MM.1S (cell line): ENCODE data around the gene FES.

ENCODE experiments used
- DNase-seq: peaks from one replicate; pipeline ENCODE4 v3.0.0-alpha.2; 2015
- H2AFZ ChIP-seq: fragments of 300-600 bp; sonication (generic); 2 replicates; pipeline ENCODE4 v1.6.0; 2016; ENCODE audit warnings: antibody characterized with exemption, low read length
- H3F3A ChIP-seq: fragments of 300-600 bp; sonication (generic); 2 replicates; pipeline ENCODE4 v1.6.1; 2016; ENCODE audit warnings: mild to moderate bottlenecking, antibody characterized with exemption, low read length, moderate library complexity, mixed read lengths; ENCODE audit not compliant: insufficient read depth
- H3K27ac ChIP-seq: fragments of 300-600 bp; sonication (generic); 2 replicates; pipeline ENCODE4 v1.5.1; 2016; ENCODE audit warnings: mild to moderate bottlenecking, low read length
- H3K27me3 ChIP-seq: fragments of 300-600 bp; sonication (generic); replicated peaks from 2 replicates; pipeline ENCODE4 v1.6.0; 2016; ENCODE audit warnings: low read length; ENCODE audit not compliant: insufficient read depth
- H3K36me3 ChIP-seq: fragments of 300-600 bp; sonication (generic); replicated peaks from 2 replicates; pipeline ENCODE4 v1.6.1; 2016; ENCODE audit warnings: mild to moderate bottlenecking, low read length, mixed read lengths; ENCODE audit not compliant: insufficient read depth
- H3K4me1 ChIP-seq: fragments of 300-600 bp; sonication (generic); 2 replicates; pipeline ENCODE4 v1.6.1; 2016; ENCODE audit warnings: low read length, mixed read lengths
- H3K4me2 ChIP-seq: fragments of 300-600 bp; sonication (generic); 2 replicates; pipeline ENCODE4 v1.6.0; 2016; ENCODE audit warnings: low read depth, low read length
- H3K4me3 ChIP-seq: fragments of 300-600 bp; sonication (generic); 2 replicates; pipeline ENCODE4 v1.5.1; 2016; ENCODE audit warnings: low read length, mixed read lengths
- H3K79me2 ChIP-seq: fragments of 300-600 bp; sonication (generic); 2 replicates; pipeline ENCODE4 v1.6.1; 2016; ENCODE audit warnings: mixed run types, low read length, mixed read lengths
- H3K9ac ChIP-seq: fragments of 300-600 bp; sonication (generic); 2 replicates; pipeline ENCODE4 v1.6.1; 2016; ENCODE audit warnings: low read length, mixed read lengths
- H3K9me2 ChIP-seq: fragments of 300-600 bp; sonication (generic); replicated peaks from 2 replicates; pipeline ENCODE4 v1.6.1; 2016; ENCODE audit warnings: mild to moderate bottlenecking, low read length, mixed read lengths; ENCODE audit not compliant: insufficient read depth
- H3K9me3 ChIP-seq: fragments of 300-600 bp; sonication (generic); replicated peaks from 2 replicates; pipeline ENCODE4 v1.6.1; 2016; ENCODE audit warnings: mild to moderate bottlenecking, low read length, mixed read lengths; ENCODE audit not compliant: insufficient read depth
- H4K20me1 ChIP-seq: fragments of 300-600 bp; sonication (generic); 2 replicates; pipeline ENCODE4 v1.6.1; 2016; ENCODE audit warnings: mild to moderate bottlenecking, low read length, moderate library complexity, mixed read lengths; ENCODE audit not compliant: insufficient read depth
- EZH2 ChIP-seq: fragments of 300-600 bp; sonication (generic); optimal IDR thresholded peaks from 2 replicates; pipeline ENCODE3; 2017; ENCODE audit warnings: low read depth, mild to moderate bottlenecking, antibody characterized with exemption, low read length, mixed read lengths
- EZH2phosphoT487 ChIP-seq: fragments of 300-600 bp; sonication (generic); IDR thresholded peaks from 2 replicates; pipeline ENCODE4 v1.6.1; 2018; ENCODE audit warnings: antibody characterized with exemption, low read length
- TF ChIP-seq, protein P1 (sequence below): fragments of 300-600 bp; sonication (generic); IDR thresholded peaks from 2 replicates; pipeline ENCODE4 v1.5.1; 2016; ENCODE audit warnings: antibody characterized with exemption, low read length, mixed read lengths

FES gene

DNA sequence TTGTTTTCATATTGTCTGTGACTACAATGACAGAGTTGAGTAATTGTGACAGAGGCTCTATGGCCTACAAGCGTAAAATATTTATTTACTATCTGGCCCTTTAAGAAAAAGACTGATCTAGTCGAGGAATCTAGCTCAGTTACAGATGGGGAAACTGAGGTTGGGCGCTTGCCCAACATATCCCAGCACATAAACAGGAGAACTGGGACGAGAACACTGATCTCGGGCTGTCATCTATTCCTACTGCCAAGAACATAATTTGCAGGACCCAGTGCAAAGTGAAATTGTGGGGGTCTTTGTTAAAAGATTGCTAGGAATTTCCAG, 1.9 kb downstream of the FES start:
- no peaks in the 10 kb centered on the region for H3K79me2 ChIP-seq
- H2AFZ ChIP-seq: no peak overlapping the region
- no peak overlapping the region for H3K4me2 ChIP-seq
- no peak overlapping the region for H3K27ac ChIP-seq
- no peak for TF ChIP-seq EZH2
- no peak for TF ChIP-seq EZH2phosphoT487
- TF ChIP-seq, protein P1, sequence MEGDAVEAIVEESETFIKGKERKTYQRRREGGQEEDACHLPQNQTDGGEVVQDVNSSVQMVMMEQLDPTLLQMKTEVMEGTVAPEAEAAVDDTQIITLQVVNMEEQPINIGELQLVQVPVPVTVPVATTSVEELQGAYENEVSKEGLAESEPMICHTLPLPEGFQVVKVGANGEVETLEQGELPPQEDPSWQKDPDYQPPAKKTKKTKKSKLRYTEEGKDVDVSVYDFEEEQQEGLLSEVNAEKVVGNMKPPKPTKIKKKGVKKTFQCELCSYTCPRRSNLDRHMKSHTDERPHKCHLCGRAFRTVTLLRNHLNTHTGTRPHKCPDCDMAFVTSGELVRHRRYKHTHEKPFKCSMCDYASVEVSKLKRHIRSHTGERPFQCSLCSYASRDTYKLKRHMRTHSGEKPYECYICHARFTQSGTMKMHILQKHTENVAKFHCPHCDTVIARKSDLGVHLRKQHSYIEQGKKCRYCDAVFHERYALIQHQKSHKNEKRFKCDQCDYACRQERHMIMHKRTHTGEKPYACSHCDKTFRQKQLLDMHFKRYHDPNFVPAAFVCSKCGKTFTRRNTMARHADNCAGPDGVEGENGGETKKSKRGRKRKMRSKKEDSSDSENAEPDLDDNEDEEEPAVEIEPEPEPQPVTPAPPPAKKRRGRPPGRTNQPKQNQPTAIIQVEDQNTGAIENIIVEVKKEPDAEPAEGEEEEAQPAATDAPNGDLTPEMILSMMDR: no peak
- H3K9me2 ChIP-seq: no peaks in the 10 kb centered on the region
- H3K4me3 ChIP-seq: no peak overlapping the region
- H3K9ac ChIP-seq: no peak overlapping the region
- H3F3A ChIP-seq: no peaks in the 10 kb centered on the region; the same call in 1 of the 2 replicates
- H3K9me3 ChIP-seq: no peaks in the 10 kb centered on the region
- no peaks in the 10 kb centered on the region for H4K20me1 ChIP-seq
- H3K27me3 ChIP-seq: peaks cover 10% of the 10 kb centered on the region; the same call in 1 of the 2 replicates
- H3K4me1 ChIP-seq: no peaks in the 10 kb centered on the region
- H3K36me3 ChIP-seq: no peaks in the 10 kb centered on the region
- DNase-seq: no peak

DNA sequence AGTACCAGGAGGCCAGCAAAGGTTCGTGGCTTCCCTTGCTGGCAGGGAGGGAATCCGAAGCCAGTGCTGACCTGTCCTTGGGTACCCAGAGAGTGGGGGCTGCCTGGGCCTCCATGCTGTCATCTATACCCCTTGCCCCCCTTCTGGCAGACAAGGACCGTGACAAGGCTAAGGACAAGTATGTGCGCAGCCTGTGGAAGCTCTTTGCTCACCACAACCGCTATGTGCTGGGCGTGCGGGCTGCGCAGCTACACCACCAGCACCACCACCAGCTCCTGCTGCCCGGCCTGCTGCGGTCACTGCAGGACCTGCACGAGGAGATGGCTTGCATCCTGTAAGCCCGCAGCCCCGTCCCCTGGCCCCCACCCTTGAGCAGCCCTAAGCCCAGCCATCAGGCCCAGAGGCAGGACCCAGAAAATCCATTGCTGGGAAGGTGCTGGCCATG, 2.8 kb downstream of the FES start:
- H2AFZ ChIP-seq: no peak overlapping the region
- H3K27me3 ChIP-seq: peaks cover 10% of the 10 kb centered on the region; the same call in 1 of the 2 replicates
- no peaks in the 10 kb centered on the region for H3K79me2 ChIP-seq
- H3K4me1 ChIP-seq: no peaks in the 10 kb centered on the region
- no peaks in the 10 kb centered on the region for H3K9me3 ChIP-seq
- no peaks in the 10 kb centered on the region for H3K36me3 ChIP-seq
- H3K9ac ChIP-seq: no peak overlapping the region
- no peak overlapping the region for H3K4me3 ChIP-seq
- TF ChIP-seq, protein P1: no peak
- no peak for TF ChIP-seq EZH2
- no peak for TF ChIP-seq EZH2phosphoT487
- no peak for DNase-seq
- H3K9me2 ChIP-seq: no peaks in the 10 kb centered on the region
- H3F3A ChIP-seq: no peaks in the 10 kb centered on the region; the same call in 1 of the 2 replicates
- H3K27ac ChIP-seq: no peak overlapping the region
- no peaks in the 10 kb centered on the region for H4K20me1 ChIP-seq
- no peak overlapping the region for H3K4me2 ChIP-seq

DNA sequence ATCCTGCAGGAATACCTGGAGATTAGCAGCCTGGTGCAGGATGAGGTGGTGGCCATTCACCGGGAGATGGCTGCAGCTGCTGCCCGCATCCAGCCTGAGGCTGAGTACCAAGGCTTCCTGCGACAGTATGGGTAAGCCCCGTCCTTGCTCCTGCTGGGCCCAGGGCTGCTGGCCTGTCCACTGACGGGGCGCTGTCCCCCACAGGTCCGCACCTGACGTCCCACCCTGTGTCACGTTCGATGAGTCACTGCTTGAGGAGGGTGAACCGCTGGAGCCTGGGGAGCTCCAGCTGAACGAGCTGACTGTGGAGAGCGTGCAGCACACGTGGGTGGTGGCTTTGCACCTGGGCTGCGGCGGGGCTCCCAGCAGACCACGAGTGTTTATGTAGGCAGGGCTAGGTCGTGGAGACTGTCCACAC, 5.0 kb downstream of the FES start:
- no peak overlapping the region for H3K27ac ChIP-seq
- H3K4me1 ChIP-seq: no peaks in the 10 kb centered on the region
- H3F3A ChIP-seq: no peaks in the 10 kb centered on the region; the same call in 1 of the 2 replicates
- no peaks in the 10 kb centered on the region for H3K36me3 ChIP-seq
- no peaks in the 10 kb centered on the region for H3K9me2 ChIP-seq
- H3K4me3 ChIP-seq: no peak overlapping the region
- H3K9ac ChIP-seq: no peak overlapping the region
- no peak overlapping the region for H2AFZ ChIP-seq
- no peaks in the 10 kb centered on the region for H4K20me1 ChIP-seq
- no peaks in the 10 kb centered on the region for H3K9me3 ChIP-seq
- no peak for DNase-seq
- no peaks in the 10 kb centered on the region for H3K79me2 ChIP-seq
- peaks cover 10% of the 10 kb centered on the region; the same call in 1 of the 2 replicates for H3K27me3 ChIP-seq
- no peak overlapping the region for H3K4me2 ChIP-seq
- TF ChIP-seq, protein P1: no peak
- TF ChIP-seq EZH2: no peak
- no peak for TF ChIP-seq EZH2phosphoT487
